RKO (cell line): ENCODE measurements around the gene ATG4D.

Source experiments
- DNase-seq: peaks from one replicate; pipeline ENCODE4 v3.0.0-alpha.2; 2016; ENCODE audit warnings: low spot score

The ATG4D gene

GRCh38 chr19:10580979-10581631 lies 37.4 kb downstream of the ATG4D start:
- DNase-seq, result peak; percentile 95

GRCh38 chr19:10582091-10582490 lies 38.4 kb downstream of the ATG4D start:
- no peak for DNase-seq

DNA sequence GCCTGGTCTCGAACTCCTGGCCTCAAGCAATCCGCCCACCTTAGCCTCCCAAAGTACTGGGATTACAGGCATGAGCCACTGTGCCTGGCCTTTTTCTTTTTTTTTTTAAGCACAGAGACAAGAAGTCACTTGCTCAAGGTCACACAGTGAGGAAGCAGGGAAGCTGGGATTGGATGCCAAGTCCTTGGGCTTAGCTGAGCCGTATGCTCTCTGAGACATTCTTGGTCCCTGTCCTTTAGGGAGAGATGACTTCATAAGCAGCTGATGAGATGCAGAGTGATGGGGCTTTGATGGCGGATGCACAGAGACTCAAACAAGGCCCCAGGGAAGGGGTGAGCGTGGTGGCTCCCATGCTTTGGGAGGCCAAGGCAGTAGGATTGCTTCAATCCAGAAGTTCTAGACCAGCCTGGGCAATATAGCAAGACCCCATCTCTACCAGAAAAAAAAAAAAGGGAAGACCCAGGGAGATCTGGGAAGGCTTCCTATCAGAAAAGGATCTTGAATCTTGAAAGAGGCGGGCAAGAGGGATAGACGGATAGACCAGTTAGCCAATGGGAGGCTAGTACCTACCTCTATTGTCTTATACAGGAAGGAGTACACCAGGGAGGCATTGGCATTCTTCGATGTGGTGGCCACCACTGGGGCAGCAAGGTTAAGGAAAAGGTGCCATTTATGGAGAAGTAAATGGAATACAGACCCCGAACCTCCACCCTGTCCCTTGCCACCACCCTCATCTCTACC lies 39.5 kb downstream of the ATG4D start:
- no peak for DNase-seq

- no peak for DNase-seq
Observed at GRCh38 chr19:10586396-10586795, 42.7 kb downstream of the ATG4D start.

DNA sequence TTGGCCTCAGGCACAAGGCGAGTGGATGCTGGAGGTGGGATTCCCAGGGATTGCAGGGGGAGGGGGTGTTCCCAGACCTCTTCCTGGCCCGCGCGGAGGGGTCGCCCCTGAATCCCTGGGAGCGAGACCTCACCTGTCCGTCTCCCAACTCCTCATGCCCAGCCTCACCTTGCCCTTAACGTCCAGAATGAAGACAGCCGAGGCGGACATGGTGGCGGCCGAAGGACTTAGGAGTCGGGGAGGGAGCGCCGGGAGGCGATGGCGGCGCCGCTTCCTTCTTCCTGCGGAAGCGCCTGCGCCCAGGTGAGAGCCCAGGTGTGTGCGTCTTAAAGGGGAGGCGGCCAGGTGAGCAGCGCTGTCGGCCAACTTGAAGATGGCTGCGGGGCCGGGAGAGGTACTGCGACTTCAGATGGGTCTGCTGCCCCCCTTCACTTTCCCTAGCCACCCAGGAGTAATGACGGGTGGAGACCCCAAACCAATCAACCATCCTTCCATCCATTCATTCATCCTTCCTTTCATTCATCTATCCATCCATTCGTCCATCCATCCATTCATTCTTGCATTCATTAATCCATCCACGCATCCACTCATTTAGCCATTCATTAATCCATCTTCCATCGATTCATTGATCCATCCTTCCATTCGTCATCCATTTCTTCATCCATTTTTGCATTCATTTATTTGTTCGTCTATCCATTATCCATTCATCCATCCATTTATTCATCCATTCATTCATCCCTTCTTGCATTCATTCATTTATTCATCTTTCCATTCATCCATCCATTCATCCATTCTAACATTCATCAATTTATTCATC lies 43.5 kb downstream of the ATG4D start, which contains the start of gene AP1M2:
AP1M2 (minus strand) TSS at position 291 of the 817 bp plus-strand sequence; CDS start at position 210, 81 bp downstream.
- no peak for DNase-seq

- no peak for DNase-seq
Observed at GRCh38 chr19:10587839-10588150, 44.1 kb downstream of the ATG4D start.

- no peak for DNase-seq
Observed at GRCh38 chr19:10593148-10593547, 49.4 kb downstream of the ATG4D start.

DNA sequence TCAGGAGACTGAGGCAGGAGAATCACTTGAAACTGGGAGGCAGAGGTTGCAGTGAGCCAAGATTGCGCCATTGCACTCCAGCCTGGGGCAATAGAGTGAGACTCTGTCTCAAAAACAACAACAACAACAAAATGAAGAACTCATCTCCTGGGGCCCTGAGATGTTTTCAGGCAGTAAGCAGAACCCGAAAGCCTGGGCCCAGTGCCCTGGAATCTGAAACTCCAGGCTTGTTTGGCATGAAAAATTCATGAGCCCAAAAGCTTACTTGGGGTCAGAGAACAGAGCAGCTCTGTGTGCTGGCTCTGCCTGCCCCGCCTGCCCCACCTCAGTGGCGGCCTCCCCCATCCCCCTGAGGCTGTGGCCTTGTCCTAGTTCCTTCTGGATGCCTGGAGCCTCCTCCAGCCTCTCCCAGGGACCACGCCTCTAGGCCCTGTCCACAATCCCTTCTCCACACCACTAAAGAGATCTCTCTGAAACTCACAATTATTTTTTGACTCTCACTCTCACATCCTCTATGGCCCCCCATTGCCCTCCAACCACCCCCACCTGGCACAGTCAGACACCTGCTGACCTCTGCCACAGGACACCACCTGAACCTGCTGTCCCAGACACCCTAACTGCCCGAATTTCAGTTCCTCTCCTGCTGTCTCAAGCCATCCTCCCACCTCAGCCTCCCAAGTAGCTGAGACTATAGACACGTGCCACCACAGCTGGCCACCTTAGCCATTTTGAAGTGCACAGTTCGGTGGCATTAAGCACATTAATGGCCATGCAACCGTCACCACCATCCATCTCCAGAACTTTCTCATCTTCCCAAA lies 50.3 kb downstream of the ATG4D start:
- no peak for DNase-seq

DNA sequence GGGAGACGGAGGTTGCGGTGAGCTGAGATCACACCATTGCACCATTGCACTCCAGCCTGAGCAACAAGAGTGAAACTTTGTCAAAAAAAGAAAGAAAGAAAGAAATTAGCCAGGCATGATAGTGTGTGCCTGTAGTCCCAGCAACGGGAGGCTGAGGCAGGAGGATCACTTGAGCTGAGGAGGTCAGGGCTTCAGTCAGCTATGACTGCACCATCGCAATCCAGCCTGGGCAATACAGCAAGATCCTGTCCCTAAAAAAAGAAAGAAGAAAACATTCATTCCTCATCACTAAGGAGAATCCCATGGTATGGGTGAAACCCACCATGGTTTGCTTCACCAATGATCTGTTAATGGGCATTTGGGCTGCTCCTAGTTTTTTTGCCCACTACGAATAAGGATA lies 56.4 kb downstream of the ATG4D start:
- no peak for DNase-seq

- no peak for DNase-seq
Observed at GRCh38 chr19:10601999-10602329, 58.3 kb downstream of the ATG4D start.

GRCh38 chr19:10602330-10603083 lies 58.8 kb downstream of the ATG4D start:
- peak; percentile 61 for DNase-seq
